Activated naive CD8-positive, alpha-beta T cell treated with anti-CD3 and anti-CD28 coated beads for 36 hours (primary cell): ENCODE measurements around the gene CBX1. TPM values are rescaled to one million over a fixed set of nuclear protein-coding genes. Genes with fewer than 3 reads are reported as not detected.
"Not testable (repeated sequence)": the region's sequence is repeated elsewhere in the genome, so short reads cannot be mapped to it uniquely, and the experiment has no call there.

ENCODE experiments used
- DNase-seq: peaks from one replicate; pipeline ENCODE4 v3.0.0; 2021
- H3K27ac Mint-ChIP-seq: one replicate; pipeline ENCODE4 v1.8.0; 2022; ENCODE audit warnings: mild to moderate bottlenecking, moderate library complexity, mixed read lengths
- H3K27me3 Mint-ChIP-seq: one replicate; pipeline ENCODE4 v1.8.0; 2022; ENCODE audit warnings: mild to moderate bottlenecking, mixed read lengths
- H3K36me3 Mint-ChIP-seq: one replicate; pipeline ENCODE4 v1.8.0; 2021; ENCODE audit warnings: mild to moderate bottlenecking, mixed read lengths
- H3K4me1 Mint-ChIP-seq: one replicate; pipeline ENCODE4 v1.8.0; 2021; ENCODE audit warnings: mixed read lengths
- H3K4me3 Mint-ChIP-seq: one replicate; pipeline ENCODE4 v1.8.0; 2022; ENCODE audit warnings: mild to moderate bottlenecking, moderate library complexity, mixed read lengths
- H3K9me3 Mint-ChIP-seq: one replicate; pipeline ENCODE4 v1.8.0; 2022; ENCODE audit warnings: mixed read lengths
- total RNA-seq, 2 experiments: library from RNA; stranded (reverse); gene quantifications; one replicate each; pipeline ENCODE4 v1.2.3, GENCODE V29; 2021

The CBX1 gene
- total RNA-seq, 2 experiments from 2014 or later = 60.3 to 60.5 TPM

DNA sequence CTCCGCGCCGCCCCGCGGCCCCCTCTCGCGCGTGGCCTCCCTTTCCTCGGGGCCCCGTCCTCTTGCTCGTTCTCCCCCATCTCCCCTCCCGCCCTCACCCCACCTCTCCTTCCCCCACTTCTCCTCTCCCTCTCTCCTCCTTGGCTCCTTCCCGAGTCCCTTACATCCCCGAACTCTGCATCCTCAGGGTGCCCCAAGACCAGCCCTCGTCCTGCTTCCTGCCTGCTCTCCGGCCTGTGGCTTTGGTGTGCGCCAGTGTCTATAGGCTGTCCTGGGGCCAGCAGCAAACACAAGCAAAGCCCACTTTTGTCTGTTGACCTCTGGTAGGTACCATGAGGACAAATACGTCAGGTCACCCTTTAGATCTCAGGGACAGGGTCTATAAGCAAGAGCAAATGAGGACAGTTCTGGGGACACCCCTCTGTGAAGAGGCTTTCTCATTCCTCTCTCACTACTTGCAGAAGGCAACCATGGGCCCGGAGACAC is 63.4 kb downstream of the CBX1 start:
- peaks cover 16% of the 10 kb centered on the region for H3K4me1 Mint-ChIP-seq
- DNase-seq = no peak
- no peaks in the 10 kb centered on the region for H3K36me3 Mint-ChIP-seq
- peaks cover 22% of the 10 kb centered on the region for H3K27me3 Mint-ChIP-seq
- H3K4me3 Mint-ChIP-seq = peak overlapping the region; percentile 79
- H3K9me3 Mint-ChIP-seq = no peaks in the 10 kb centered on the region
- H3K27ac Mint-ChIP-seq = peak overlapping the region; percentile 43

DNA sequence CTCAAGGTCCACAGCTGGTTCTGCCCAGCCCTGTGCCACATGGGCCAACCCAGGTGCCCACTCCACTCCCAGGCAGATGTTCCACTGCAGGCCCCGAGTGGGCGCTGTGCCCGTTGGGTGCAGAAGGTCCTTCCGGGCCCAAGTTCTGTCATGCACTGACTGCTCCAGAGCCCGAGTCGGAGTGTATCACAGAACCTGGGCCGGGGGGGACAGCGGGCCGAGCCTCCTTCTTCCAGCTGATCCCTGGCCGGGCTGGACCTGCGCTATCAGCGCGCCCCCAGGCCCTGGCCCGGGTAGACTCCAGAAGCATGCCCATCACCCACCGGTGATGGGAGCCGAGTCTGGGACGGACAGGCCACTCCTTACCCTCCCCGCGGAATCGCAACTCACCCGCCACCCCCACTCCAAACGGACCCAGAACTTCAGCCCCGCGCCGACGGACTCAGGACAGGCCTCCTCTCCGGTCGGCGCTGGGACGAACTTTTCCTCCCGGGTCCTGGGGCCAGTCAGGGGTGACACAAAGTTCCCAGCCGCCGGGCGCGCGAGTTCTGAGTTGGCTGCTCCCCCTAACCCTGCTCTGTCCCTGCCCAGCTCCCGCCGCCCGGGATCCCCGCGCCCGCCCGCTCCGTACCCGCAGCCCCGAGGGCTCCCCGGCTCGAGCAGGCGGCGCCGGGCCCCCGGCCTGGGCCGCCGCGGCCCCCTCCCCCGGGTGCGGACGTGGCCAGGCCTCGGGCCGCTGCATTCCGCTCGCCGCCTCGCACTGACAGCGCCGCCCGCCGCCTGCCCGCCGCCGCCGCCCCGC is 64.0 kb downstream of the CBX1 start, which contains the start of gene COPZ2:
Gene COPZ2, minus strand, starts transcription at position 762 of the 802 bp plus-strand sequence. Its CDS starts 20 bp downstream, at position 742.
- Mint-ChIP-seq H3K27me3 (peaks cover 26% of the 10 kb centered on the region), H3K4me1 (peaks cover 14% of the 10 kb centered on the region), H3K36me3 (no peaks in the 10 kb centered on the region), H3K27ac (peak within 1 kb of the TSS; percentile 43), H3K4me3 (peak within 1 kb of the TSS; percentile 79), H3K9me3 (no peaks in the 10 kb centered on the region)
- DNase-seq = peak; percentile 70

DNA sequence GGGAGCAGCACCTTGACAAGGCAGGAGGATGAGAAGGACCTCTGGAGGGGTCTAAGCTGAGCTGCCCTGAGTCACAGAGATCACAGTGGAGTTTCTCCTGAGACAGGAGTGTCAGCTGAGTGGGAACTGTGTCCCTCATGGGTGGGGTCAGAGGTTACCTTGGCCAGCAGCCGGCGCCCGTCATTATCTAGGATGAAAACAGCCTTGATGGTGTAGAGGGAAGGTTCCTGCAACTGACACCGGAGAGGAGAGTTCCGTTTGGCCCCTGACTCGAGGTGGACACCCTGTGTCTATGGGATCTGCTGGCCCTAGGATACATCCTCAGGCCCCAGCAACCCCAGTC is 64.6 kb downstream of the CBX1 start:
- Mint-ChIP-seq H3K4me3 (peak overlapping the region; percentile 76), H3K27ac (no peak overlapping the region), H3K36me3 (no peaks in the 10 kb centered on the region), H3K9me3 (no peaks in the 10 kb centered on the region), H3K4me1 (peaks cover 11% of the 10 kb centered on the region), H3K27me3 (peaks cover 30% of the 10 kb centered on the region)
- DNase-seq = no peak

DNA sequence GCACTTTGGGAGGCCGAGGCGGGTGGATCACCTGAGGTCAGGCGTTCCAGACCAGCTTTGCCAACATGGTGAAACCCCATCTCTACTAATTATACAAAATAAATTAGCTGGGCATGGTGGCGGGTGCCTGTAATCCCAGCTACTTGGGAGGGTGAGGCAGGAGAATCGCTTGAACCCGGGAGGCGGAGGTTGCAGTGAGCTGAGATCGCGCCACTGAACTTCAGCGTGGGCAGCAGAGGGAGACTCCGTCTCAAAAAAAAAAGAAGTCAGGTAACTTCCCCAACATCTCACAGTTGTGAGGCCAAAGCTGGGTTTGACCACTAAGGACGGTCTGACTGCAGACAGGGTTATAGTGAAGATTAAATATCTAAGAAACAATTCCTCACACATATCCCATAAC is 66.5 kb downstream of the CBX1 start:
- peaks cover 11% of the 10 kb centered on the region for H3K4me1 Mint-ChIP-seq
- not testable (repeated sequence) for H3K27ac Mint-ChIP-seq, DNase-seq, H3K4me3 Mint-ChIP-seq, H3K36me3 Mint-ChIP-seq, H3K9me3 Mint-ChIP-seq
- H3K27me3 Mint-ChIP-seq = peaks cover 46% of the 10 kb centered on the region

DNA sequence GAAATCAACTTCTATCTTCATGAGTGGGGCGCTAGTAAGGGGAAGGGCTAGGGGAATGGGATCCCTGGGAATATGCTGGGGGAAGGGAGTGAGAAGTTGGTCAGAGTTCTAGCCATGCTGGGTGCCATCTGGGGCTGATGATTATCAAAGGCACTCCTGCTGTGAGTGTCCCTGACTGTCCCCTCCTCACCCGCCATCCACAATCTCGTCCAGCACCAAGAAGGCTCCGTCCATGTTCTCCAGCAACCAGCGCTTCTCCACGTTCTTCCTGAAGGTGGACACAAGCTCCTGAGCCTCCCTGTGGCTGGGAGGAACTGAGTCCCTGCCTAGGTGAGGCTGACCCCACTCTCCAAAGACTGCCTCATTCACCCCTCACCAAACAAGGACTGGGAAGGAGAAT is 69.3 kb downstream of the CBX1 start:
- Mint-ChIP-seq H3K9me3 (no peaks in the 10 kb centered on the region), H3K27me3 (peaks cover 28% of the 10 kb centered on the region), H3K36me3 (no peaks in the 10 kb centered on the region), H3K4me1 (no peaks in the 10 kb centered on the region), H3K4me3 (no peak overlapping the region), H3K27ac (no peak overlapping the region)
- no peak for DNase-seq

DNA sequence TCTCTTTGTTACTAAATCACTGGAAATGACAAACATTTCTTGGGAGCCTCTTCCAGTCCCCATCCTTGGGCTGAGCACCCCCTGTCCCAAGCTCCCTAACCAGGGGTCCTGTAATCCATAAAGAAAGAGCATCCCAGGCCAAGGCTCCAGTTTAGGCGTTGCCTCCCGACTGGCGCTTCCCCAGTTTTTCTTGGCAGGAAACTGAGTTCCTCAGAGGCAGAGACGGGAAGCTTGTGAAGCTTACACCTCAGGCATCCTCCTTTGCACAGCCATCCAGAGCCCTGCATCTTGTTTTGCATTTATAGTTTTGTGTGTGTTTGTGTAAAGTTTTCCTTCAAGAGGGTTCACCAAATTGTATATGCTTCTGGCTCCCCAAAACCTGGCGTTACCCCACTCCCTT is 70.7 kb downstream of the CBX1 start:
- no peak for DNase-seq
- H3K27ac Mint-ChIP-seq = no peak overlapping the region

DNA sequence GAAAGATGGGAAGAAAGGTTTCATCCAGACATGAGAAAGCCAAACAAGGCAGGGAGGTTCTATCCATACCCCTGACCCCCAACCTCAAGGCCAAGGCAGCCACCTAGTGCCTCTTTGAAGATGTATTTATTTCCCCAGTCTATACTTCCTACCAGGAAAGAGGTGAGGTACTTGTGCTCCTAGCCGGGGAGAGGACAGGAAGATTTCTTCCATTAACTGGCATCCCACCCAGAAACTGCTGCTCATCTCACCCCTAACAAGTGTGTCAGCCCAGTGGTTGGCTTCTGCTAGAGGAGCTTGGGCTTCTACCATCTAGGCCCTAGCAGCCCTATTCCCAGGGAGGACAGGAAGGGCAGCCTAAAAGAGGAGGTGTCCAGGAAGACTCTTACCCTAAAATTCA is 72.5 kb downstream of the CBX1 start:
- peaks cover 19% of the 10 kb centered on the region for H3K4me1 Mint-ChIP-seq
- H3K9me3 Mint-ChIP-seq = no peaks in the 10 kb centered on the region
- DNase-seq = no peak
- H3K27me3 Mint-ChIP-seq = peaks cover 35% of the 10 kb centered on the region
- no peak overlapping the region for H3K4me3 Mint-ChIP-seq
- H3K27ac Mint-ChIP-seq = no peak overlapping the region
- H3K36me3 Mint-ChIP-seq = no peaks in the 10 kb centered on the region

More for the DNA sequence above, 70.7 kb downstream of the CBX1 start:
- Mint-ChIP-seq H3K27me3 (peaks cover 24% of the 10 kb centered on the region), H3K36me3 (no peaks in the 10 kb centered on the region), H3K4me3 (no peak overlapping the region), H3K9me3 (no peaks in the 10 kb centered on the region), H3K4me1 (peaks cover 8% of the 10 kb centered on the region)

DNA sequence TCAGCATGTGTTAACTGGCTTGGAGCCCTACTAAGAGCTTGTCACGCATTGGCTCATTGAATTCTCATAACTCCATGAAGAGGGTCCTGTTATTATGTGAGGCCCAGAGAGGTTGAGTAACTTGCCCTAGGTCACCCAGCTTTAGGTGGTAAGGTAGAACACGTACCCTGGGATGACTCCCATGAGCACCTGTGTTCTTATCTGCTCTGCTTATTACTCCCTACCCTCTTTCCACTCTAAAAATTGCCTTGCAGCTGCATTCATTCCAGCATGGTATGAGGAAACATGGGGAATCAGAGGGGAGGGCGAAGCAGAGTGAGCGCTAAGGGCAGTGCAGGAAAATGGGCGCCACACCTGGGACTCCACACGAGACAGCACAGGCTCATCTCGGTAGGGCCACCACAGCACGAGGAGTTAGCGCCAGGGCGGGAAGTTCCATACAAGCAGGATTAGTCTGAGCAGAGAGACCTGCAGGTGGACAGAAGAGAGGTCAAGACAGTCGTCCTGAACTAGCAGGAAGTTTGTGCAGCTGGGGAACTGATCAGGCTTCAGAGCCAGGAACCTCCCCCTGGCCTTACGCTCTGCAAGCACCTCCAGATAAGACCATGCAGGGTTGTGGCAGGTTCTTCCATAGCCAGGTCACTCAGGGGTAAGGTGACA is 73.8 kb downstream of the CBX1 start:
- Mint-ChIP-seq H3K4me1 (peaks cover 24% of the 10 kb centered on the region), H3K9me3 (no peaks in the 10 kb centered on the region), H3K36me3 (no peaks in the 10 kb centered on the region), H3K27me3 (peaks cover 45% of the 10 kb centered on the region), H3K27ac (no peak overlapping the region), H3K4me3 (no peak overlapping the region)
- DNase-seq = no peak

DNA sequence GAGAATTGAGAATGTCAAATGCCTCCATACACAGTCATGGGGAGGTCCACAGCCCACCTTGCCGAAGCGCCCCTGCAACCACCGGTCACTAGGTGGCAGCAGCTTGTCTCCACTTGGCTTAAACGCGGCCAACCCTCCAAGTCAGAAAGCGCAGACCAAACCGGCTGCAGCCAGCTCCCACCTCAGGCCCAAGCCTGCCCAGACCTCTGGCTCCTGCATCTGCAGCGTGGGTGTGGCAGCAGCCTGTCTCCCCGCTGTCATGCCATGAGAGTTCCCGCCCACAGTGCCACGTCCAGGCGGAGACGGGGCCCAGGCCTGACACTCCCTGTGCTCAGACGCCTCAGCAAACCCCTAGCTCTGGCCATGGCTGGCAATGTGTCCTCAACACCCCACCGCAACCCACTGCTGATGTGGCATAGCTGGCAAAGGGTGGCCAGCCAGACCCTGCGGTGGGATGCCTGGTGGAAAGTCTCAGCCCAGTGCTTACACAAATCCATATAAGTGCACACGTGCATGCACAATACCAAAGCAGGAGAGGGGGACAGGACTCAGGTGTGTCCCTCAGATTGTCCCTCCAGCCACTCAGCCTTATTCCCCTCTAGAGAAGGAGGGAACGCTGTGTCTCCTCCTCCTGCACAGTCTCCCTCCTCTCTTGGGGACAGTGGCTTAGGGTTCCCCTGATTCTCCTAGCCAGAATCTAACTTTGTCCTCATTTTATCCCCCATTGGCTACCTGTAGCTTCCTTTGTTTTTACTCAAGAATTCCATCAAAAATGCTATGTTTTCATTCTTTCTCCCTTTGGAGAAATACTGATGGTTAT is 74.6 kb downstream of the CBX1 start:
- Mint-ChIP-seq H3K36me3 (no peaks in the 10 kb centered on the region), H3K27me3 (peaks cover 47% of the 10 kb centered on the region), H3K27ac (no peak overlapping the region), H3K4me3 (peak overlapping the region; percentile 7), H3K4me1 (peaks cover 24% of the 10 kb centered on the region), H3K9me3 (no peaks in the 10 kb centered on the region)
- DNase-seq = peak; percentile 80

DNA sequence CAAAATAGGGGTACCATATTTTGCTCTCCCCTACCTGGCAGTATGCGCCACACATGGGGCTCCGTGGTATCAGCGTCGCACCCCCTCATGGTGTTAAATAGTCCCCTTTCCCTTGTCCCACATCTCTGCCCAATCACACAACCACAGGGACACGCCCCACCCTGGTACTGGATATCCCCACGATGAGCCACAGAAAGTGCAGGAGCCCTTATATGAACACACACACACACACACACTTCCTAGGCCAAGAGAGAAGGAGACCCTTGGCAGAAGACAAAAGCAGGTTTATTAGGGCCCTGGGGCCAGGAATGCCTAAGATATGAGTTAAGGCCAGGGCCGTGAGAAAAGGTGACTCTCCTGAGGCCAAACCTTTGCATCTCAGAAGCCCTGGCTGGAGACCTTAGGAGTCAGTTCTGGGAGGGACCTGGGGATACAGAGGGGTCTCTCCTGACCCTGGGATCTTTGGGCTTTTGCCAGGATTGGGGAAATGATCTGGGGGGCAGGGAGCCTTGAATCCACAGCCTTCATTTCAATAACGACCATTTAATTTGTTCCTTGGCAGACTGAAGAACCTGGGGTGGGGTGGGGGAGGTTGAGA is 75.3 kb downstream of the CBX1 start:
- no peaks in the 10 kb centered on the region for H3K36me3 Mint-ChIP-seq
- no peak overlapping the region for H3K27ac Mint-ChIP-seq
- DNase-seq = no peak
- peaks cover 48% of the 10 kb centered on the region for H3K27me3 Mint-ChIP-seq
- no peaks in the 10 kb centered on the region for H3K9me3 Mint-ChIP-seq
- peak overlapping the region; percentile 74 for H3K4me3 Mint-ChIP-seq
- peaks cover 24% of the 10 kb centered on the region for H3K4me1 Mint-ChIP-seq

DNA sequence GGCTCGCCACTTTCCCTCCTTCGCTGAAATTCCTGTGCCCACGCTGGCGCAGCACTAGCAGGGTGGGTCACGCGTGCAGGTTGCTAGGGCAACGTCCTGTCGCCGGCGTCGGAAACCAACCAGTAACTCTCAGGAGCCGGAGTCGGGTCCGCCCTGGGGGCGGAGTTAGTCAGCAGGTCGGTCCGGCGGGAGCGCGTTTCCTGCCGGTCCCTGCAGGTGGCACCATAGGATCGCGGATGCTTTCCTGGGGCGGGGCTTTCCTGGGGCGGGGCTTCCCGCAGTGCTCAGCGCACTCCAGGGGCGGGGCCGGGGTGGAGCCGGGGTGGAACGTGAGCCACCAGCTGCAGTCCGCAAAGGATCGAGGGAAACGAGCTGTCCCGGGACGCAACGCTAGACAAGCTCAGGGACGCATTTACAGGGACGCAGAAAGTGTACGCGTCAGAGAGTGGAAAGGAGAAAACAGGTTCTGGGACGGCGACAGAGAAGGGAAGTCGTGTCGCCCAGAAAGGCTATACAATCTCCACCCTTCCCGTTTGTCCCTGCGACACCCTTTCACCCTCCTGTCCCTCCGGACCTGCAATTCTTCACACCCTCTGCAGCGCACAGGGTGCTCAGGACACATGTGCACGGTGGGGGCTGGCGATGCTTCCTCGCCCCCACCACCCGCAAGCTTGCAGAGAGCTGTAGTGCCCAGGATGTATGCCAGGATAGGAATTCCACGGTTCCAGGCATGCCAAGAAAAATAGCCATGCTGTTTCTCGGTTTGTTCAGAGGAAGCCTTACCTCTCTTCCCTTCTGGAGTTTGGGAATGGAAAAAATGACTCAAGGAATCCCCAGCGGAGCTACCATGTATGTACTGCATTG is 76.0 kb downstream of the CBX1 start:
- peak overlapping the region; percentile 74 for H3K4me3 Mint-ChIP-seq
- peak; percentile 95 for DNase-seq
- peak overlapping the region; percentile 18 for H3K27ac Mint-ChIP-seq
- H3K9me3 Mint-ChIP-seq = no peaks in the 10 kb centered on the region
- H3K27me3 Mint-ChIP-seq = peaks cover 48% of the 10 kb centered on the region
- peaks cover 24% of the 10 kb centered on the region for H3K4me1 Mint-ChIP-seq
- H3K36me3 Mint-ChIP-seq = no peaks in the 10 kb centered on the region

DNA sequence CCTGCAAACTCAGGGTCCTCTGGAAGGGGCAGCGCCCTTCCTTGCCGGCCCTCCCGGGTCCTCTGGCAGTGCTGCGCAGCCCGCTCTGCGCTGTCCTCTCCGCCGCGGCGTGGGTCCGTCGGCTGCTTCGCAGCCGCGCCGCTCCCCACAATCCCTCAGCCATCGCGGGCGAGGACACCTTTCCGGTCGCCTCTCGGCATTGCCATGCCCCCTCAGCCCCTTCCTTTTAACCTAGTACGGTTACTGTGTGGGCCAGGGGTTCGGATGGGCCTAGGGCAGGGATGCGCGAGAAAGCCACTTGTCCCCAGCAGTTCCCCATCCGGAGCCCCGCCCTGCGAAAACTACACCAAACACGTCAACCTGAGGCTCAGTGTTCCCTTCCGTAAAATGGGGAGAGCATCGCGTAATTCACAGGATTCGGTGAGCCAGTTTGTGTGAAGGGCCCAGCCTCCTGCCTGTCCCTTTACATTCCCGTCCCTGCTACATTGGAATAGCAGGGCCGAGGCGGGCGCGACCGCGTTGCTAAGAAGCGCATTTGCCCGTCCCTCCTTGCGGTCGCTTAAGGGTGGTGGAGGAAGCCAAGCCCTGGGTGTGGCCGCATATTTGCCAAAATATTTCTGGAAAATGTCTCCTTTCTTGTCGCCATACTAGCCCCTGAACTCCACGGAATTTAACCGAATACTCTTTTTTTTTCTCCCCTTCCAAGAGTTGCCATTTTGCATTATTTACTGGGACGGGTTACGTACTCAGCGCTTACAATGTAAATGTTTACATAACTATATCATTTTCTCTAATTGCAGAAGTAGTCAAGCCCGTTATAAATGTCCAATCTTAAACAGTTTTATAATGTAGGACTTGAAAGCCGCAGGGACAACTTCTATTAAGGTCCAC is 76.9 kb downstream of the CBX1 start:
- Mint-ChIP-seq H3K4me1 (peaks cover 24% of the 10 kb centered on the region), H3K36me3 (no peaks in the 10 kb centered on the region), H3K27ac (peak overlapping the region; percentile 63), H3K27me3 (peaks cover 44% of the 10 kb centered on the region), H3K9me3 (no peaks in the 10 kb centered on the region), H3K4me3 (peak overlapping the region; percentile 74)
- peak; percentile 43 for DNase-seq

DNA sequence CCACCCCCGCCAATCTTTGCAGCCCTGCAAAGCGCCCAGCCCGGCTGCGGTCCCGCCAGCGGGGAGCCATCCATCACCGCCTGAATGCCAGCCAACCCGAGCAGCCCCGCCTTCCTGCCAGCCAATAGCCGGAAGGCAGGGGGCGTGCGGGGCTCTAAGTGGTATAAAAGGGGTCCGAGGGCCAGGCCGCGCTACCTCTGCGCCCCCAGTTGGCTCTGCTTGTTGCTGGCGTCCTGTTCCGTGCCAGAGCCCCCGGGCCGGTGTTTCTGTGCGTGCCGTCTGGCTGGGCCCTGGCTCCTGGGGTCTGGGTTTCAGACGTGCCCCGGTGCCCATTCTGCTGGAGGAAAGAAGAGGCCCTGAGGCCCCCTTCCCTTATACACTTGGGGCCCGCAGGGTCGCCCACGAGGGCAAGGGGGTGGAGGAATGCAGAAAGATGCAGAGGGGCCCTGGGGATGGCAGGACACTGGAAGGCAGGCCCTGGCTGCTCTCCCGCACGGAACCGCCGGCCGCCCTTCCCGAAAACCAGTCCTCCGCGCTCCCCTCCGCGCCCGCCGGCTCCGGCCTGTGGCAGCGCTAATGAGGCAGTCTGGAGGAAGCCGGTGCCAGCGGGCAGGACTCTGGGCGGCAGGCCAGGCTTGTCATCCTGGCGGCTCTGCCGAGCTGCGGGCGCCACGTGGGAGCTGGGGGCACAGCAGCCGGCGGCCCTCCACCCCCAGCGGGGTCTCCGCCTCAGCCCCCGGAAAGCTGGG is 77.7 kb downstream of the CBX1 start:
- H3K27me3 Mint-ChIP-seq = peaks cover 44% of the 10 kb centered on the region
- H3K27ac Mint-ChIP-seq = no peak overlapping the region
- H3K36me3 Mint-ChIP-seq = no peaks in the 10 kb centered on the region

More for the DNA sequence above, 77.7 kb downstream of the CBX1 start:
- H3K4me3 Mint-ChIP-seq = peak overlapping the region; percentile 67
- peaks cover 24% of the 10 kb centered on the region for H3K4me1 Mint-ChIP-seq
- DNase-seq = peak; percentile 71
- no peaks in the 10 kb centered on the region for H3K9me3 Mint-ChIP-seq
